Activated T-cell treated with anti-CD3 and anti-CD28 coated beads, Interleukin-2, amount 50 U/mL, for 24 hours (primary cell): ENCODE data around the gene CARS2.

Experiments
- DNase-seq: peaks from one replicate; pipeline ENCODE4 v3.0.0-alpha.2; 2020
- H3K27ac Mint-ChIP-seq: 2 replicates; pipeline ENCODE4 v1.8.0; 2020; ENCODE audit warnings: mild to moderate bottlenecking, mixed read lengths
- H3K27me3 Mint-ChIP-seq: 2 replicates; pipeline ENCODE4 v1.8.0; 2020; ENCODE audit warnings: mixed read lengths
- H3K36me3 Mint-ChIP-seq: 2 replicates; pipeline ENCODE4 v1.8.0; 2020; ENCODE audit warnings: low read depth, mixed read lengths
- H3K4me1 Mint-ChIP-seq: 2 replicates; pipeline ENCODE4 v1.8.0; 2020; ENCODE audit warnings: low read depth, mixed read lengths
- H3K4me3 Mint-ChIP-seq: 2 replicates; pipeline ENCODE4 v1.8.0; 2020; ENCODE audit warnings: mild to moderate bottlenecking, moderate library complexity, mixed read lengths
- H3K9me3 Mint-ChIP-seq: 2 replicates; pipeline ENCODE4 v1.8.0; 2020; ENCODE audit warnings: mixed read lengths

The CARS2 gene

DNA sequence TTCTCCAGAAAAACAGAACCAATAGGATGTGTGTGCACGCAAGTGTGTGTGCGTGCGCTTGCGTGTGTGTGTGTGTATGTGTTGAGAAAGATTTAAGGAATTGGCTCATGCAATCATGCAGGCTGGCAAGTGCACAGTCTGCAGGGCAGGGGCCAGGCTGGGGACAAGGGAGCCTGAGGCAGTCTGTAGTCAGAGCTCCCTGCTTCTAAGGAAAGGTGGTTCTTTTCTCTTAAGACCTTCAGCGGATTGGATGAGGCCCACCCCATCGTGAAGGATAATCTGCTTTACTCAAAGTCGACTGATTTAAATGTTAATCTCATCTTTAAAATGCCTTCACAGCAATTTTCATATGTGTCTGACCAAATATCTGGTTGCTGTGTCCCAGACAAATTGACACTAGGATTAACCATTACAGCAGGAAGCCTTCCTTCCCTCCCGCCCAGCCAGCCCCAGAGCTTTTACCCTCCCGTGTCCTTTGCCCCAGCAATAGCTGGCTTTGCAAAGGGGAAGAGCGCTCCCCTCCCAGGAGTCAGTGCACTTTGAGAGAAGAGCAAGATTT is 105.6 kb downstream of the CARS2 start:
- peaks cover 20% of the 10 kb centered on the region for H3K27me3 Mint-ChIP-seq

GRCh38 chr13:110597041-110597689 is 108.8 kb downstream of the CARS2 start:
- H3K27me3 Mint-ChIP-seq = peaks cover 5% of the 10 kb centered on the region
- no peak for DNase-seq
- H3K36me3 Mint-ChIP-seq = no peaks in the 10 kb centered on the region
- no peak overlapping the region for H3K4me3 Mint-ChIP-seq
- no peaks in the 10 kb centered on the region for H3K9me3 Mint-ChIP-seq
- H3K27ac Mint-ChIP-seq = no peak overlapping the region
- H3K4me1 Mint-ChIP-seq = peaks cover 3% of the 10 kb centered on the region

More for the DNA sequence above, 105.6 kb downstream of the CARS2 start:
- Mint-ChIP-seq H3K4me1 (no peaks in the 10 kb centered on the region), H3K4me3 (no peak overlapping the region), H3K36me3 (no peaks in the 10 kb centered on the region), H3K9me3 (no peaks in the 10 kb centered on the region), H3K27ac (no peak overlapping the region)
- DNase-seq = no peak

GRCh38 chr13:110593430-110594130 is 112.3 kb downstream of the CARS2 start:
- H3K27ac Mint-ChIP-seq = no peak overlapping the region
- no peak for DNase-seq
- H3K9me3 Mint-ChIP-seq = no peaks in the 10 kb centered on the region
- no peak overlapping the region for H3K4me3 Mint-ChIP-seq
- H3K27me3 Mint-ChIP-seq = no peaks in the 10 kb centered on the region
- no peaks in the 10 kb centered on the region for H3K36me3 Mint-ChIP-seq
- H3K4me1 Mint-ChIP-seq = peaks cover 3% of the 10 kb centered on the region

DNA sequence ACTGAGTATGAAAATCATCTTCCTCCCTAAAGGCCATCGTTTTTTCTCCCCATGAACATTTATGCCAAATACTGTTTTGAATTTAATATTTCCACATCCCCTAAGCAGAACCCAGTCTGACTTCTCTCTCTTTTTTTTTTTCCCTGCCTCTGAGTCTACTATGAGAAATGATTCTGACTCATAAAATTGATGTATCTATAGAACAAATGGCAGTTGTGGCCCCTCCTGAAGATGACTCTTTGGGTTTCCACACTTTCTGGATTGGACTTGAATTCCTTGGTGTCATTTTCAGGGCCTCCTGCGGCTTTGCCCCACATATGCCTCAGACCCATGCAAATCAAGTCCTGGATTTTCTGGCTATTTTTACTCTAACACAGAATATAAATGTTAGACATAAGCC is 113.3 kb downstream of the CARS2 start:
- no peak overlapping the region for H3K4me3 Mint-ChIP-seq
- no peak for DNase-seq
- H3K27me3 Mint-ChIP-seq = no peaks in the 10 kb centered on the region
- peaks cover 3% of the 10 kb centered on the region for H3K4me1 Mint-ChIP-seq
- H3K27ac Mint-ChIP-seq = no peak overlapping the region
- H3K9me3 Mint-ChIP-seq = no peaks in the 10 kb centered on the region
- H3K36me3 Mint-ChIP-seq = no peaks in the 10 kb centered on the region
